A549 (cell line): Measurements from ENCODE around the gene RTL1.

ENCODE experiments used
- CHD2 ChIP-seq: fragments of 150-350 bp; IDR thresholded peaks from 2 replicates; pipeline ENCODE4 v1.6.1; 2014; ENCODE audit warnings: low read length; ENCODE audit not compliant: partially characterized antibody
- CTCF ChIP-seq: fragments of >200 bp; sonication (Bioruptor Twin); formaldehyde crosslinking; IDR thresholded peaks from 3 replicates; pipeline ENCODE4 v1.5.1; 2016
- EP300 ChIP-seq, 2 experiments: fragments of >200 bp; sonication (Bioruptor Twin); formaldehyde crosslinking; IDR thresholded peaks; 2 replicates in 1 of 2; 3 replicates in 1 of 2; pipeline ENCODE4 v1.6.1; 2016 to 2017
- HES2 ChIP-seq: fragments of >200 bp; sonication (Bioruptor Twin); formaldehyde crosslinking; IDR thresholded peaks from 2 replicates; pipeline ENCODE4 v1.6.1; 2016
- NFE2L2 ChIP-seq: fragments of 150-350 bp; conservative IDR thresholded peaks from 2 replicates; pipeline ENCODE4 v1.6.1; 2014; ENCODE audit warnings: low read length
- PHF8 ChIP-seq: fragments of 200-600 bp; sonication (generic); IDR thresholded peaks from 2 replicates; pipeline ENCODE4 v1.6.1; 2016; ENCODE audit warnings: low read depth, mild to moderate bottlenecking, antibody characterized with exemption, moderate library complexity, borderline replicate concordance
- POLR2A ChIP-seq: IDR thresholded peaks from 2 replicates; pipeline ENCODE4 v1.6.1; 2012; ENCODE audit warnings: mild to moderate bottlenecking, low read length
- POLR2AphosphoS2 ChIP-seq: conservative IDR thresholded peaks from 2 replicates; pipeline ENCODE4 v1.6.1; 2012; ENCODE audit warnings: low read length, improper control_type of control experiment, inconsistent platforms
- SMC3 ChIP-seq: fragments of >200 bp; sonication (Bioruptor Twin); formaldehyde crosslinking; IDR thresholded peaks from 3 replicates; pipeline ENCODE4 v1.6.1; 2018; ENCODE audit warnings: inconsistent platforms

- no peak for TF ChIP-seq CHD2
- no peak for TF ChIP-seq HES2
- no peak for TF ChIP-seq POLR2A
- TF ChIP-seq POLR2AphosphoS2 = no peak
- no peak for TF ChIP-seq CTCF
- TF ChIP-seq EP300 (IDR thresholded peaks at IDR 0.05) = no peak
- TF ChIP-seq NFE2L2 = no peak
- no peak for TF ChIP-seq SMC3
- no peak for TF ChIP-seq PHF8
Observed at GRCh38 chr14:100866666-100867630, 36.6 kb downstream of the RTL1 start.
